K562 (cell line): ENCODE results near the gene ZNF276. TPM values are rescaled to one million over a fixed set of nuclear protein-coding genes. Genes with fewer than 3 reads are reported as not detected.

Source experiments
- ATAC-seq: fragments of 200-7000 bp; cut with Tn5 transposase; 3 replicates; pipeline ENCODE4 v1.9.1; 2020; ENCODE audit warnings: moderate library complexity
- BruUV-seq: library from RNA; stranded (reverse); fragments of 400-500 nt; replicated peaks from 2 replicates; lab custom pipeline; 2021; lab: Mats Ljungman, UMichigan
- CTCF ChIA-PET: fragments of 300-600 bp; formaldehyde crosslinking; extraction: SDS; loops from one replicate; lab custom pipeline; 2021; ENCODE audit warnings: low intra/inter-chr PET ratio; lab: Yijun Ruan, JAX
- POLR2A ChIA-PET: fragments of 300-600, 350-650 bp; sonication (Branson Sonifier 250); formaldehyde crosslinking; extraction: SDS; loops from one replicate; lab custom pipeline; 2021; ENCODE audit warnings: antibody characterized with exemption, inconsistent platforms; lab: Yijun Ruan, JAX
- DNase-seq, 4 experiments: peaks; one replicate each; pipeline versions ENCODE4 v3.0.0 to v3.0.0-alpha.2; 2011 to 2018; ENCODE audit warnings: low spot score in 3 of 4, mixed read lengths in 3 of 4; ENCODE audit errors: extremely low read depth in 1 of 4
- FAIRE-seq: peaks from 2 replicates; lab custom pipeline; 2011; peaks lifted over from hg19 to GRCh38; lab: Jason Lieb, UNC
- H2AFZ ChIP-seq: 2 replicates; pipeline ENCODE4 v1.6.0; 2011; ENCODE audit warnings: low read depth, low read length, control low read depth, inconsistent platforms
- H3K27ac ChIP-seq: fragments of 200-600 bp; 3 replicates; pipeline ENCODE4 v1.8.0; 2011; ENCODE audit warnings: low read depth, mild to moderate bottlenecking, control low read depth, inconsistent platforms, low read length, moderate library complexity, mixed read lengths; ENCODE audit errors: extremely low read depth
- H3K27me3 ChIP-seq, 2 experiments: fragments of 300-600 bp in 1 of 2; 2 replicates in 1 of 2; 3 replicates in 1 of 2; pipeline versions ENCODE4 v1.6.0 to v1.8.0; 2011; ENCODE audit warnings: inconsistent platforms in 2 of 2, low read length in 2 of 2, mild to moderate bottlenecking in 1 of 2, mixed read lengths in 1 of 2, moderate library complexity in 1 of 2; ENCODE audit not compliant: control insufficient read depth in 2 of 2, insufficient read depth in 2 of 2
- H3K36me3 ChIP-seq: fragments of 300-600 bp; 3 replicates; pipeline ENCODE4 v1.8.0; 2011; ENCODE audit warnings: mild to moderate bottlenecking, low read length, inconsistent platforms; ENCODE audit not compliant: control insufficient read depth, insufficient read depth
- H3K4me1 ChIP-seq, 2 experiments: fragments of 200-600 bp in 1 of 2; replicated peaks in 1 of 2; 2 replicates in 1 of 2; 3 replicates in 1 of 2; pipeline versions ENCODE4 v1.5.1 to v1.8.0; 2011; ENCODE audit warnings: inconsistent platforms in 2 of 2, low read length in 2 of 2, mild to moderate bottlenecking in 1 of 2, mixed read lengths in 1 of 2, moderate library complexity in 1 of 2; ENCODE audit not compliant: control insufficient read depth in 2 of 2, insufficient read depth in 2 of 2
- H3K4me2 ChIP-seq: 2 replicates; pipeline ENCODE4 v1.6.1; 2011; ENCODE audit warnings: low read length, control low read depth, inconsistent platforms, mixed read lengths; ENCODE audit not compliant: insufficient read depth
- H3K4me3 ChIP-seq: fragments of 200-600 bp; sonication (generic), shearing (Covaris generic); 2 replicates; pipeline ENCODE4 v1.5.1; 2016; ENCODE audit warnings: control low read depth, inconsistent platforms
- H3K79me2 ChIP-seq: fragments of 200-600 bp; 3 replicates; pipeline ENCODE4 v1.8.0; 2011; ENCODE audit warnings: low read length, inconsistent platforms; ENCODE audit not compliant: control insufficient read depth, insufficient read depth
- H3K9ac ChIP-seq, 2 experiments: 2 replicates each; pipeline versions ENCODE4 v1.6.0 to v1.6.1; 2011; ENCODE audit warnings: low read depth in 2 of 2, low read length in 2 of 2, control low read depth in 1 of 2, inconsistent platforms in 1 of 2, mild to moderate bottlenecking in 1 of 2, mixed read lengths in 1 of 2; ENCODE audit not compliant: insufficient read depth in 1 of 2
- H3K9me1 ChIP-seq: one replicate; pipeline ENCODE4 v1.6.0; 2011; ENCODE audit warnings: inconsistent platforms, mild to moderate bottlenecking, low read length, moderate library complexity; ENCODE audit not compliant: control insufficient read depth, insufficient read depth
- H3K9me3 ChIP-seq: replicated peaks from 2 replicates; pipeline ENCODE4 v1.5.1; 2011; ENCODE audit warnings: low read depth, low read length, inconsistent platforms; ENCODE audit not compliant: control insufficient read depth, insufficient read depth
- H4K20me1 ChIP-seq: replicated peaks from 2 replicates; pipeline ENCODE4 v1.6.1; 2011; ENCODE audit warnings: low read length, inconsistent platforms, mixed read lengths; ENCODE audit not compliant: control insufficient read depth, insufficient read depth
- EP300 ChIP-seq: IDR thresholded peaks from 2 replicates; pipeline ENCODE4 v1.6.1; 2012; ENCODE audit warnings: low read length, improper control_type of control experiment
- POLR2AphosphoS5 ChIP-seq: IDR thresholded peaks from 2 replicates; pipeline ENCODE4 v1.6.1; 2011; ENCODE audit warnings: mild to moderate bottlenecking, low read depth, low read length, moderate library complexity; ENCODE audit not compliant: control insufficient read depth, insufficient read depth
- SAFB ChIP-seq: fragments of 200-400 bp; formaldehyde crosslinking; IDR thresholded peaks from 2 replicates; pipeline ENCODE4 v1.6.1; 2017; ENCODE audit warnings: low read depth, low read length, borderline replicate concordance
- TAF9B ChIP-seq: fragments of 450-650 bp; IDR thresholded peaks from 2 replicates; pipeline ENCODE4 v1.6.1; 2018; ENCODE audit warnings: mild to moderate bottlenecking; ENCODE audit not compliant: partially characterized antibody
- ZNF121 ChIP-seq: sonication (generic); formaldehyde crosslinking; conservative IDR thresholded peaks from 2 replicates; pipeline ENCODE4 v1.8.0; 2022; ENCODE audit warnings: missing genetic modification reagents
- ZNF79 ChIP-seq: fragments of 250-450 bp; sonication (Bioruptor Pico); IDR thresholded peaks from 2 replicates; pipeline ENCODE4 v1.4.0; 2020; ENCODE audit warnings: low read depth, mild to moderate bottlenecking, moderate library complexity
- WGBS: fragments of 100-300 bp; shearing (Covaris generic); methylation state at CpG from one replicate; pipeline ENCODE4 v1.1.6; 2016; ENCODE audit warnings: low coverage, mixed read lengths; ENCODE audit not compliant: insufficient coverage; ENCODE audit errors: missing lambda C conversion rate; 5-methylcytosine and 5-hydroxymethylcytosine counted together
- in situ Hi-C: fragments of 300-500 bp; cut with MboI; formaldehyde crosslinking; loops from 4 replicates; pipeline ENCODE4 v1.15.0; 2018; ENCODE audit warnings: inconsistent platforms, mixed read lengths
- intact Hi-C: fragments of 100-400 bp; cut with micrococcal nuclease; formaldehyde crosslinking; loops from 2 replicates; pipeline ENCODE4 v1.14.2; 2022
- polyA plus RNA-seq, 8 experiments: library from polyadenylated mRNA; depleted of rRNA in 4 of 8; stranded (reverse) in 5 of 8; unstranded in 3 of 8; fragments of >200 nt; fragmentation: Nextera tagmentation in 2 of 8; fragmentation: Illumina TruSeq in 1 of 8; extraction: Ambion mirVana in 2 of 8; extraction: Trizol in 1 of 8; gene quantifications; 2 replicates each; pipeline versions ENCODE4 v1.2.1 to v1.2.3, GENCODE V29; 2011 to 2014; ENCODE audit warnings: inconsistent platforms in 1 of 8, missing spikeins in 1 of 8
- total RNA-seq, 7 experiments: library from RNA; depleted of rRNA in 6 of 7; stranded (reverse); fragments of >200 nt in 6 of 7; fragmentation: Illumina TruSeq in 2 of 7; extraction: Trizol in 2 of 7; gene quantifications; 2 replicates each; pipeline versions ENCODE4 v1.2.1 to v1.2.3, GENCODE V29; 2011 to 2021; ENCODE audit warnings: low replicate concordance in 1 of 7
- TF ChIP-seq, protein P1 (sequence below): fragments of 450-650 bp; formaldehyde crosslinking; IDR thresholded peaks from 2 replicates; pipeline ENCODE4 v1.4.0; 2020; ENCODE audit warnings: mild to moderate bottlenecking, moderate library complexity

The ZNF276 gene
- total and polyA plus RNA-seq, 9 of the 15 experiments (the other 6 are each of a cell fraction or from before 2014, with no cell fraction given) = 0.49 to 43.9 (median 15.8) TPM

DNA sequence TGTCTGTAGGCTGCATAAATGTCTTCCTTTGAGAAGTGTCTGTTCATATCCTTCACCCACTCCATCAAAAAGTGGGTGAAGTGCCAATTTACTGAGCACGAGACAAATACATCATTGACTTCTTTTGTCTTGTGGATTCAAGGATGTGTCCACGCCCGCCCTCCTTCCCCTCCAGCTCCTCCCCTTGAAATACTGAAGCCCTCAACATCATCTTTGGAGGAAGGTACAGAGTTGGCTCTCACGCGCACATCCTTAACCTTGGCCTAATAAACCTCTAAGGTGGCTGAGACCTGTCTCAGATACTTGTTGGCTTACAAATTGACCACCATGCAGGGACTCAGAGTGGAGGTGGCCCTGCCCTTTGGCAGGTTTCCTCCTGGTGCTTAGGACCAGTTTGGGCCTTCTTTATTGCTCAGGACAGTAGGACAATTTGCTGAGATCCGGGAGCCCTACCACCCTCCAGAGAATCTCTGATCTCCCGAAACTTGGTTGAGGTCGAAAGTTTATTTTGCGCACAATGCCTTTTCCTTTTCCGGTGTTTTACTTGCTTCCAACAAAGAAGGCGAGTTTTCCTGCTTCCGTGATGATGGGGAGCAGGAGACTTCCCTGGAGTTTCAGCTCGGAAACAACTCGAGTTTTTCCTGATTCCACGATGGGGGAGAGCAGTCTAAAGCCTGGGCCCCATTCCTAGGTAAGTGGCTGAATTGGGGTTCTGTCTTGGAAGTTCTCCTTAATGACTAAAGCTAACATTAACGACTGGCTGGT is 49.0 kb upstream of the ZNF276 start:
- H3K4me3 ChIP-seq = no peak overlapping the region
- no peak overlapping the region for H3K9ac ChIP-seq
- H3K4me2 ChIP-seq = no peak overlapping the region
- H3K9me1 ChIP-seq = no peaks in the 10 kb centered on the region
- POLR2A ChIA-PET = no interaction called here
- in situ Hi-C loops = no loop called here
- H3K9me3 ChIP-seq = no peaks in the 10 kb centered on the region
- no peak for ATAC-seq
- no peak for TF ChIP-seq POLR2AphosphoS5
- no peak for TF ChIP-seq ZNF121 (CRISPR knock-in tag)
- TF ChIP-seq SAFB = no peak
- no peak for TF ChIP-seq TAF9B
- TF ChIP-seq EP300 = no peak
- no peak for TF ChIP-seq ZNF79 (CRISPR knock-in tag)
- TF ChIP-seq, protein P1, sequence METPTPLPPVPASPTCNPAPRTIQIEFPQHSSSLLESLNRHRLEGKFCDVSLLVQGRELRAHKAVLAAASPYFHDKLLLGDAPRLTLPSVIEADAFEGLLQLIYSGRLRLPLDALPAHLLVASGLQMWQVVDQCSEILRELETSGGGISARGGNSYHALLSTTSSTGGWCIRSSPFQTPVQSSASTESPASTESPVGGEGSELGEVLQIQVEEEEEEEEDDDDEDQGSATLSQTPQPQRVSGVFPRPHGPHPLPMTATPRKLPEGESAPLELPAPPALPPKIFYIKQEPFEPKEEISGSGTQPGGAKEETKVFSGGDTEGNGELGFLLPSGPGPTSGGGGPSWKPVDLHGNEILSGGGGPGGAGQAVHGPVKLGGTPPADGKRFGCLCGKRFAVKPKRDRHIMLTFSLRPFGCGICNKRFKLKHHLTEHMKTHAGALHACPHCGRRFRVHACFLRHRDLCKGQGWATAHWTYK (CRISPR knock-in tag) = no peak
- TF ChIP-seq, all 486 proteins: peak for 0
- intact Hi-C loops = no loop called here
- no TSS peak for BruUV-seq
- 60% methylated on average over 13 of the region's 16 CpGs for WGBS
- H3K79me2 ChIP-seq = no peaks in the 10 kb centered on the region
- peaks cover 0 to 23% of the 10 kb centered on the region in 2 experiments; a peak in 3 of 5 replicates for H3K4me1 ChIP-seq
- DNase-seq = no peak
- FAIRE-seq = no peak
- H3K27me3 ChIP-seq = no peaks in the 10 kb centered on the region
- H3K36me3 ChIP-seq = no peaks in the 10 kb centered on the region
- H3K27ac ChIP-seq = no peak overlapping the region
- H2AFZ ChIP-seq = no peak overlapping the region
- CTCF ChIA-PET = interaction anchor here (0.5 kb wide), 1 partner anchor 393 kb away, joined by 4 read pairs; no protein-coding TSS in a partner anchor
- H4K20me1 ChIP-seq = no peaks in the 10 kb centered on the region
